ENCODE measurements around the gene MAGI2.

The MAGI2 gene

GRCh38 chr7:78709658-78710057 lies 743.8 kb downstream of the MAGI2 start:
- Mint-ChIP-seq H3K36me3 (no peaks in the 10 kb centered on the region), H3K4me3 (no peak overlapping the region), H3K27me3 (no peaks in the 10 kb centered on the region), H3K27ac (no peak overlapping the region), H3K9me3 (peaks cover under 1% of the 10 kb centered on the region), H3K4me1 (no peaks in the 10 kb centered on the region)

DNA sequence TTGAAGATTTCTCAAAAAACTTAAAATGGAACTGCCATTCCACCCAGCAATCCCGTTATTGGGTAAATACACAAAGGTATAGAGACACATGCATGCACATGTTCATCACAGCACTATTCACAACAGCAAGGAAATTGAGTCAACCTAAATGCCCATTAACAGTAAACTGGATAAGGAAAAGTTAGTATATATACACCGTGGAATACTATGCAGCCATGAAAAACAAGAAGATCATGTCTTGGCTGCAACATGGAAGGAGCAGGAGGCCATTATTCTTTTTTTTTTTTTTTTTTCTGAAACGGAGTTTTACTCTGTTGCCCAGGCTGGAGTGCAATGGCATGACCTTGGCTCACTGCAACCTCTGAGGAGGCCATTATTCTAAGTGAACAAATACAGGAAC lies 749.0 kb downstream of the MAGI2 start:
- Mint-ChIP-seq H3K9me3 (peaks cover 12% of the 10 kb centered on the region), H3K4me3 (no peak overlapping the region), H3K27me3 (no peaks in the 10 kb centered on the region), H3K27ac (no peak overlapping the region), H3K36me3 (no peaks in the 10 kb centered on the region), H3K4me1 (no peaks in the 10 kb centered on the region)

DNA sequence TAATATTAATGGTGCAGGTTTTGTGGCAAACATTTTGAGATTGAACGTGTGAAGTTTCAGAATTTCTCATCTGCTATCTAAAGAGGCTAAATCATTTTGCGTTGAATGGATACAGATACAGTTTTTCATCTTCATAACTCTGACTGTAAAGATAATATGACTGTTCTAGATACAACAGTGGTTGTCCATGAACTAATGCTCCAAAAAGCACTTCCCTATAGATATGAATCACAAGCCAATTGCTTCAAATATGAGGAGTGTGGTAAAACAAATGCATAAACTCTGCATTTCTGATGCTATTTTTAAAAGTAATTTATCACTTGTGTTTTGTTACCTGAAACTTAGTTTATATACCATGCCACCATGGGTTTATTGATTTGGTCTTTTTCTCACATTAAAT lies 750.1 kb downstream of the MAGI2 start:
- no peak overlapping the region for H3K27ac Mint-ChIP-seq
- no peak overlapping the region for H3K4me3 Mint-ChIP-seq
- no peaks in the 10 kb centered on the region for H3K27me3 Mint-ChIP-seq
- H3K9me3 Mint-ChIP-seq, result peaks cover 12% of the 10 kb centered on the region
- no peaks in the 10 kb centered on the region for H3K4me1 Mint-ChIP-seq
- H3K36me3 Mint-ChIP-seq, result no peaks in the 10 kb centered on the region

DNA sequence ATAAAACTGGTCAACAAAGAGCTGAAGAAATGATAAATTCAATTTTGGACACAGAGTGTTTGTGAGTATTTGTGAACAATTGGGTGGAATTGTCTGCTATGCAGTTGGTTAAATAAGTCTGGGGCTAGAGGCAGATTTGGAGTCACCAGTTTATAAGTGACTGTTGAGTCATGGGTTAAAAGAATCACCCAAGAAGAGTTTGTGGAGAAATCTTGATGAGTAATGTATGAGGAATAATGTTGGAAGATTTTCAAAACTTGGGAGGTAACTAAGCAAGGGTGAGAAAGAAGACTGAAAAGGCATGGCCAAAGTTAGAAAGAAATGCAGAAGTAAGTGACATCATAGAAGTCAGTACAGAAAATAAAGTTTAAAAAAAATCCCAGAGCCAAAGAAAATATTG lies 750.7 kb downstream of the MAGI2 start:
- Mint-ChIP-seq H3K4me1 (no peaks in the 10 kb centered on the region), H3K27ac (no peak overlapping the region), H3K9me3 (peaks cover 12% of the 10 kb centered on the region), H3K27me3 (no peaks in the 10 kb centered on the region), H3K4me3 (no peak overlapping the region), H3K36me3 (no peaks in the 10 kb centered on the region)

- Mint-ChIP-seq H3K9me3 (no peaks in the 10 kb centered on the region), H3K27me3 (peaks cover under 1% of the 10 kb centered on the region), H3K27ac (no peak overlapping the region), H3K4me3 (no peak overlapping the region), H3K4me1 (no peaks in the 10 kb centered on the region), H3K36me3 (no peaks in the 10 kb centered on the region)
Observed at GRCh38 chr7:78695826-78696225, 757.6 kb downstream of the MAGI2 start.

DNA sequence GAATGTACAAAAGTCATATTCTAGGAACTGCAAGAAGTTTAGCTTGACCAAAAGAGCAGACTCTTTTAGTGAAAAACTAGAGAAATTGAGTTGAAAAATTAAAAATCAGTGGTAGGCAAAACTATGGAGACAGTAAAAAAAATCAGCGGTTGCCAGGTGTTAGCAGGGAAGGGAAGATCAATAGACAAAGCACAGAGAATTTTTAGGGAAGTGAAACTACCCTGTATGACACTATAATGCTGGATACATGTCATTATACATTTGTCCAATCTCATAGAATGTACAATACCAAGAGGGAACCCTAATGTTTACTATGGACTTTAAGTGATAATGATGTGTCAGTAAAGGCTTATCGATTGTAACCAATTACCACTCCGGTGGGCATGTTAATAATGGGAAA lies 761.9 kb downstream of the MAGI2 start:
- H3K27me3 Mint-ChIP-seq, result peaks cover 2% of the 10 kb centered on the region
- H3K4me3 Mint-ChIP-seq, result no peak overlapping the region
- H3K27ac Mint-ChIP-seq, result no peak overlapping the region
- H3K9me3 Mint-ChIP-seq, result no peaks in the 10 kb centered on the region
- H3K4me1 Mint-ChIP-seq, result no peaks in the 10 kb centered on the region
- no peaks in the 10 kb centered on the region for H3K36me3 Mint-ChIP-seq

DNA sequence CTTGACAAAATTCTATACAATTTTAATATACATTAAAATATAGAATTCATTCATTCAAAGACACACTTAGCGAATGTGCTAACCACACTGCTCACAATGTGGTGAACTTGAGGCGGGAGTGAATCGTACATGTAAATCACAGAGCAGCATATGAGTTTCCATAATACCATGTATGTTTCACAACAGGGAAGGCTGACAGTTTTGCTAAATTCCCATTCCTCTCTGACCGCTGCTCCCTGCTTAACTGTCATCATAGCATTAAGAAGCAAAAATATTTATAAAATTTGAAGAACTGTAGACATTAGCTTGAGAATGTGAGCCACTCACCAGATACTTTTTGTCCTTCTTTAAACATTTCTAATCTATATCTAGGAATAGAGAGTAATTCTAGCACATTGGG lies 763.3 kb downstream of the MAGI2 start:
- Mint-ChIP-seq H3K4me3 (no peak overlapping the region), H3K36me3 (no peaks in the 10 kb centered on the region), H3K27me3 (peaks cover 2% of the 10 kb centered on the region), H3K4me1 (no peaks in the 10 kb centered on the region), H3K9me3 (peaks cover 4% of the 10 kb centered on the region), H3K27ac (no peak overlapping the region)

GRCh38 chr7:78688376-78688775 lies 765.1 kb downstream of the MAGI2 start:
- Mint-ChIP-seq H3K36me3 (no peaks in the 10 kb centered on the region), H3K4me1 (no peaks in the 10 kb centered on the region), H3K9me3 (peaks cover 5% of the 10 kb centered on the region), H3K27ac (no peak overlapping the region), H3K4me3 (no peak overlapping the region), H3K27me3 (peaks cover 2% of the 10 kb centered on the region)

DNA sequence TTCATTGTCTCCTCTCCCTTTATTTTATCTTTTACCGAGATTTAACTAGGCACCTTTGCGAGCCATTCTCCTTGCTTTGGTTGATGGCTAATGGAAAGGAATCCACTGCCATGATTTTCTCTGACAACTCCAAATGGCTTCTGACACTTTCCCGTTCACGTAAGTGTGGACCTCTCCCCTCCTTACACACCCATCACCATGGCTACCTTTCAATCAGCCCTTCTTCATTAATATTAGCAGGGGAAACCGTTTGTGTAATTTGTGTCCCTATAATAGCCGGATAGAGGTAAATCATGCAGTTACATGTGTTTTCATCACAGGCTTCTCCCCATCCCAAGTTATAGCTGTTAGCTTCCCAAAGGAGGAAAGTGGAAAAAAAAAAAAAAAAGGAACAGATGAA lies 767.3 kb downstream of the MAGI2 start:
- H3K27ac Mint-ChIP-seq, result no peak overlapping the region

GRCh38 chr7:78684201-78684600 lies 769.3 kb downstream of the MAGI2 start:
- no peak overlapping the region for H3K27ac Mint-ChIP-seq
- H3K4me1 Mint-ChIP-seq, result no peaks in the 10 kb centered on the region
- H3K9me3 Mint-ChIP-seq, result peaks cover 5% of the 10 kb centered on the region
- no peak overlapping the region for H3K4me3 Mint-ChIP-seq
- no peaks in the 10 kb centered on the region for H3K27me3 Mint-ChIP-seq
- H3K36me3 Mint-ChIP-seq, result no peaks in the 10 kb centered on the region

More for the DNA sequence above, 767.3 kb downstream of the MAGI2 start:
- Mint-ChIP-seq H3K27me3 (peaks cover 2% of the 10 kb centered on the region), H3K36me3 (no peaks in the 10 kb centered on the region), H3K4me3 (no peak overlapping the region), H3K4me1 (no peaks in the 10 kb centered on the region), H3K9me3 (peaks cover 5% of the 10 kb centered on the region)

DNA sequence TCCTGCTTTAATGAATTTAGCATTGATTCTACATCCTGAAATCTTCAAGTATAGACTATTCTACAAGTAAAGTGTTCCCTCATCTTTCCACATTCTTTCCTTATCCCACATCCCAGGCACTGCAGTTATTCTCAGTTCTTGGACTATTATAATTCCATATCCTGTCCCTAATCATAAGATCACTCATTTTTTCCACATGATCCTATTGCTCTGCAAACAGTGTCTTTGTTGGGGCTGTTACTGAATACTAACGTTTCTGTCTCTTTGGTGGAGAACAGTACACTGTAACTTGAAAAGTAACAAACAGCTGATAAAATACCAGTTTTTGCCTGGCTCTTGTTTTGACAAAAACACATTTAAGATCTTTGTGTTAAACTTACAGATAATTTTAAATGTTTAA lies 769.9 kb downstream of the MAGI2 start:
- Mint-ChIP-seq H3K27me3 (no peaks in the 10 kb centered on the region), H3K27ac (no peak overlapping the region), H3K36me3 (no peaks in the 10 kb centered on the region), H3K4me1 (no peaks in the 10 kb centered on the region), H3K4me3 (no peak overlapping the region), H3K9me3 (peaks cover 5% of the 10 kb centered on the region)

- Mint-ChIP-seq H3K9me3 (no peaks in the 10 kb centered on the region), H3K36me3 (no peaks in the 10 kb centered on the region), H3K27me3 (no peaks in the 10 kb centered on the region)
Observed at GRCh38 chr7:78679112-78679876, 774.2 kb downstream of the MAGI2 start.

GRCh38 chr7:78677391-78677790 lies 776.1 kb downstream of the MAGI2 start:
- H3K27ac Mint-ChIP-seq, result no peak overlapping the region
- H3K4me1 Mint-ChIP-seq, result no peaks in the 10 kb centered on the region
- no peaks in the 10 kb centered on the region for H3K27me3 Mint-ChIP-seq
- H3K4me3 Mint-ChIP-seq, result no peak overlapping the region
- H3K9me3 Mint-ChIP-seq, result no peaks in the 10 kb centered on the region
- no peaks in the 10 kb centered on the region for H3K36me3 Mint-ChIP-seq

More at GRCh38 chr7:78679112-78679876, 774.2 kb downstream of the MAGI2 start:
- H3K4me1 Mint-ChIP-seq, result no peaks in the 10 kb centered on the region
- no peak overlapping the region for H3K27ac Mint-ChIP-seq
- H3K4me3 Mint-ChIP-seq, result no peak overlapping the region

GRCh38 chr7:78675511-78675910 lies 778.0 kb downstream of the MAGI2 start:
- Mint-ChIP-seq H3K4me3 (no peak overlapping the region), H3K27me3 (no peaks in the 10 kb centered on the region), H3K36me3 (no peaks in the 10 kb centered on the region), H3K27ac (no peak overlapping the region), H3K4me1 (no peaks in the 10 kb centered on the region), H3K9me3 (no peaks in the 10 kb centered on the region)

DNA sequence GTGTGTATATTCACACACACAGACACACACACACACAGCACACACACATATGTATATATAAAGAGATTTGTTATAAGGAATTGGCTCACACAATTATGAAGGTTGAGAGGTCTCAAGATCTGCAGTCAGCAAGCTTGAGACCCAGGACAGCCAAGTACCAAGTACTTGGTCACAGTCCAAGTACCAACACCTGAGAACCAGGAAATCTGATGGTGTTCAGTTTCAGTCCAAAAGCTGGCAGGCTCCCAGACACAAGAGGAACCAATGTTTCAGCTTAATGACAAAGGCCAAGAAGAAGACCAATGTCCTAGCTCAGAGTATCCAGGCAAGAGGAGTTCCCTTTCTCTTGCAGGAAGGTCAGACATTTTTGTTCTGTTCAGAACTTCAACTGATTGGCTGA lies 780.2 kb downstream of the MAGI2 start:
- no peaks in the 10 kb centered on the region for H3K9me3 Mint-ChIP-seq
- no peak overlapping the region for H3K4me3 Mint-ChIP-seq
- H3K4me1 Mint-ChIP-seq, result no peaks in the 10 kb centered on the region
- no peaks in the 10 kb centered on the region for H3K36me3 Mint-ChIP-seq
- H3K27me3 Mint-ChIP-seq, result no peaks in the 10 kb centered on the region
- no peak overlapping the region for H3K27ac Mint-ChIP-seq

- Mint-ChIP-seq H3K4me3 (no peak overlapping the region), H3K27ac (no peak overlapping the region), H3K36me3 (no peaks in the 10 kb centered on the region), H3K27me3 (no peaks in the 10 kb centered on the region), H3K4me1 (no peaks in the 10 kb centered on the region), H3K9me3 (peaks cover 10% of the 10 kb centered on the region)
Observed at GRCh38 chr7:78662939-78663338, 790.5 kb downstream of the MAGI2 start.

- H3K36me3 Mint-ChIP-seq, result no peaks in the 10 kb centered on the region
- no peaks in the 10 kb centered on the region for H3K4me1 Mint-ChIP-seq
- H3K9me3 Mint-ChIP-seq, result peaks cover 9% of the 10 kb centered on the region
- H3K27ac Mint-ChIP-seq, result no peak overlapping the region
- no peak overlapping the region for H3K4me3 Mint-ChIP-seq
- no peaks in the 10 kb centered on the region for H3K27me3 Mint-ChIP-seq
Observed at GRCh38 chr7:78649976-78650375, 803.5 kb downstream of the MAGI2 start.

Measured in activated naive CD4-positive, alpha-beta T cell treated with anti-CD3 and anti-CD28 coated beads, Interleukin-2, amount 50 U/mL, for 24 hours (primary cell).